ENCODE measurements around the gene RASAL2.

Gene RASAL2

GRCh38 chr1:178115260-178115659 lies 21.4 kb downstream of the RASAL2 start:
- Histone ChIP-seq H4K20me1 (ENCODE audit: low read depth, low read length) (no peaks in the 10 kb centered on the region), H3K27me3 (ENCODE audit: low read length) (no peaks in the 10 kb centered on the region), H3K9me3 (ENCODE audit: insufficient read depth, low read length) (no peaks in the 10 kb centered on the region), H3K9me2 (replicated peaks; ENCODE audit: insufficient read depth, low read length) (no peaks in the 10 kb centered on the region), H3K79me2 (ENCODE audit: insufficient read depth, low read length) (no peaks in the 10 kb centered on the region), H2AFZ (ENCODE audit: low read depth, low read length, severe bottlenecking) (no peak overlapping the region), H3K36me3 (ENCODE audit: low read length) (no peaks in the 10 kb centered on the region), H3K9ac (ENCODE audit: low read length) (no peak overlapping the region), H3F3A (ENCODE audit: insufficient read depth) (no peaks in the 10 kb centered on the region), H3K4me2 (ENCODE audit: low read depth, low read length, poor library complexity, severe bottlenecking) (no peak overlapping the region), H3K27ac (ENCODE audit: low read depth, low read length) (no peak overlapping the region), H3K4me3 (ENCODE audit: insufficient read depth, low read length, poor library complexity, severe bottlenecking) (no peak overlapping the region)
- no peak for TF ChIP-seq EZH2phosphoT487 (conservative IDR thresholded peaks at IDR 0.05; ENCODE audit: low read length)
- TF ChIP-seq CTCF (IDR thresholded peaks at IDR 0.05; ENCODE audit: insufficient read depth, low read length, poor library complexity, severe bottlenecking) = no peak

GRCh38 chr1:178118524-178118923 lies 24.6 kb downstream of the RASAL2 start:
- Histone ChIP-seq H3F3A (ENCODE audit: insufficient read depth) (no peaks in the 10 kb centered on the region), H3K9me3 (ENCODE audit: insufficient read depth, low read length) (no peaks in the 10 kb centered on the region), H3K36me3 (ENCODE audit: low read length) (no peaks in the 10 kb centered on the region), H3K79me2 (ENCODE audit: insufficient read depth, low read length) (no peaks in the 10 kb centered on the region), H3K9ac (ENCODE audit: low read length) (no peak overlapping the region), H3K9me2 (replicated peaks; ENCODE audit: insufficient read depth, low read length) (no peaks in the 10 kb centered on the region), H2AFZ (ENCODE audit: low read depth, low read length, severe bottlenecking) (no peak overlapping the region), H3K27ac (ENCODE audit: low read depth, low read length) (no peak overlapping the region), H3K4me3 (ENCODE audit: insufficient read depth, low read length, poor library complexity, severe bottlenecking) (no peak overlapping the region), H3K27me3 (ENCODE audit: low read length) (no peaks in the 10 kb centered on the region), H4K20me1 (ENCODE audit: low read depth, low read length) (no peaks in the 10 kb centered on the region), H3K4me2 (ENCODE audit: low read depth, low read length, poor library complexity, severe bottlenecking) (no peak overlapping the region)
- TF ChIP-seq CTCF (IDR thresholded peaks at IDR 0.05; ENCODE audit: insufficient read depth, low read length, poor library complexity, severe bottlenecking) (no peak), EZH2phosphoT487 (conservative IDR thresholded peaks at IDR 0.05; ENCODE audit: low read length) (no peak)

- TF ChIP-seq CTCF (IDR thresholded peaks at IDR 0.05; ENCODE audit: insufficient read depth, low read length, poor library complexity, severe bottlenecking) = no peak
- TF ChIP-seq EZH2phosphoT487 (conservative IDR thresholded peaks at IDR 0.05; ENCODE audit: low read length) = no peak
- no peaks in the 10 kb centered on the region for H4K20me1 ChIP-seq (ENCODE audit: low read depth, low read length)
- no peak overlapping the region for H3K4me2 ChIP-seq (ENCODE audit: low read depth, low read length, poor library complexity, severe bottlenecking)
- H3F3A ChIP-seq (ENCODE audit: insufficient read depth) = no peaks in the 10 kb centered on the region
- no peaks in the 10 kb centered on the region for H3K9me3 ChIP-seq (ENCODE audit: insufficient read depth, low read length)
- no peak overlapping the region for H3K9ac ChIP-seq (ENCODE audit: low read length)
- no peaks in the 10 kb centered on the region for H3K27me3 ChIP-seq (ENCODE audit: low read length)
- no peaks in the 10 kb centered on the region for H3K79me2 ChIP-seq (ENCODE audit: insufficient read depth, low read length)
- no peaks in the 10 kb centered on the region for H3K36me3 ChIP-seq (ENCODE audit: low read length)
- no peak overlapping the region for H2AFZ ChIP-seq (ENCODE audit: low read depth, low read length, severe bottlenecking)
- H3K27ac ChIP-seq (ENCODE audit: low read depth, low read length) = no peak overlapping the region
- H3K9me2 ChIP-seq (replicated peaks; ENCODE audit: insufficient read depth, low read length) = no peaks in the 10 kb centered on the region
- no peak overlapping the region for H3K4me3 ChIP-seq (ENCODE audit: insufficient read depth, low read length, poor library complexity, severe bottlenecking)
These were observed 25.7 kb downstream of the RASAL2 start for GRCh38 chr1:178119628-178120027.
